Measurements from ENCODE around the gene MEG3. TPM values are rescaled to one million over a fixed set of nuclear protein-coding genes. Genes with fewer than 3 reads are reported as not detected.

Gene MEG3
- total RNA-seq, 1 donor from 2014 or later: 25.4 TPM

DNA sequence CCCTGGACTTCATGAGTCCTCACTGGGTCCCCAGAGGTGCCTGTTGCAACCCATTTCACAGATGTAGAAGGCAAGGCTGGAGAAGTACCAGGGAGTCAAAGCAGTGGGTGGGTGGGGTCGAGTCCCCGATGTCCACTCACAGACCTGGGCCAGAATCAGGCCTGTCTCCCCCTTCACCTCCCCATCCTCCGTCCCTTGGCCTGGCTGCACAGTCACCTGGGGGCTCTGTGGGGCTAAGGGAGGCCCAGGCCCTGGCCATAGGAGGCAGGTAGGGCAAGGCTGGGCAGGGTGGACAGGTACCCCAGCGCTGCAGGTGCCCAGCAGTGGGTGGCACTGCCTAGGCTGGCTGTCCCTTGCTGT lies 48.1 kb downstream of the MEG3 start:
- intact Hi-C loops (cut with DNase I): no loop called here

DNA sequence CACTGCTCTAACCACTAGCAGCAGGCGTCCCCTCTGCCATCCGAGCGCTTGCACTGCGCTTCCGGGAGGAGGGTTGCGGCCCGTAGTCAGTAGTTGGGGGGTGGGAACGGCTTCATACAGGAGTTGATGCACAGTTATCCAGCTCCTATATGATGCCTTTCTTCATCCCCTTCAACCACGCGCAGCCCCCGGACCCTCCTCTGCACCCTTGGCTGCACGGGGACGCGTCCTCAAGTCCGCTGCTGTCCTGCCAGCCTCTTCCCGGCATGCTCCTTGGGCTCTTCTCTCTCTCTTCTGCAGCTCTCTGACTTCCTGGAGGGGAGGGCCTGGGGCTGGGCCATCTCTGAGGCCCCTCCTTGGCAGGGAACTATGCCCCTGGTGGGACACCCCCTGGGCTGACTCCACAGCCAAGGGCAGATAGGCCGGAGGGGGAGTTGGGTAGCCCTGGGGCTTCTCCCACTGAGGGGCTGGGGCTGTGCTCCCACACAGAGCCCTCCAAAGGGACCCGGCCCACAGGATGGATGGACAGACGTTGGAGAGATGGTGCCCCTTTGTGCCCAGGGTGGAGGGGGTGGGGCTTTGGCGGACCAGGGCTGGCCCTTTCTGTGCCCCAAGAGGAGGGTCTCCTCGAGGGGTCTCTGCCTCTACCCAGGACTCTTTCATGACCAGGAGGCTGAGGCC lies 48.6 kb downstream of the MEG3 start:
- intact Hi-C loops (cut with DNase I): no loop called here
- no peak for DNase-seq (ENCODE audit: low spot score)

More for the DNA sequence above, 48.1 kb downstream of the MEG3 start:
- DNase-seq (ENCODE audit: low spot score): peak; percentile 17

DNA sequence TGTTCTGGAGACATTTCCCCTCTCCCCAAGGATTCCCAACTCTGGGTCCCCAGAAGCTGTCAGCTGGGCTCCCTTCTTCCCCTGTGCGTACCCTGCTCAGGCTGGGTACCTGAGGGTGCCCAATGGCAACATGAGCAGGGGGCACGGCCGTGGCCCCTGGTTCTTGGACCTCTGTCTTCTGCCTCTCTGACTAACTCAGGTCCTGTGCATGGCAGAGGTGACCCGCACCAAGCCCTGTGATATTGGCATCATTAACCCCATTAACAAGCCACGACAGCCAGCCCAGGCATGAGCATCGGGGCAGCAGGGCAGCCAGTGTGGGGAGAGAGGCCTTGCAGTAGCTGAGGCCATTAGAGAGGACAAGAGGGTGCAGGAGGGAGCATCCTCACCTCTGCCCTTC lies 49.2 kb downstream of the MEG3 start:
- DNase-seq (ENCODE audit: low spot score): no peak
- intact Hi-C loops (cut with DNase I): no loop called here

DNA sequence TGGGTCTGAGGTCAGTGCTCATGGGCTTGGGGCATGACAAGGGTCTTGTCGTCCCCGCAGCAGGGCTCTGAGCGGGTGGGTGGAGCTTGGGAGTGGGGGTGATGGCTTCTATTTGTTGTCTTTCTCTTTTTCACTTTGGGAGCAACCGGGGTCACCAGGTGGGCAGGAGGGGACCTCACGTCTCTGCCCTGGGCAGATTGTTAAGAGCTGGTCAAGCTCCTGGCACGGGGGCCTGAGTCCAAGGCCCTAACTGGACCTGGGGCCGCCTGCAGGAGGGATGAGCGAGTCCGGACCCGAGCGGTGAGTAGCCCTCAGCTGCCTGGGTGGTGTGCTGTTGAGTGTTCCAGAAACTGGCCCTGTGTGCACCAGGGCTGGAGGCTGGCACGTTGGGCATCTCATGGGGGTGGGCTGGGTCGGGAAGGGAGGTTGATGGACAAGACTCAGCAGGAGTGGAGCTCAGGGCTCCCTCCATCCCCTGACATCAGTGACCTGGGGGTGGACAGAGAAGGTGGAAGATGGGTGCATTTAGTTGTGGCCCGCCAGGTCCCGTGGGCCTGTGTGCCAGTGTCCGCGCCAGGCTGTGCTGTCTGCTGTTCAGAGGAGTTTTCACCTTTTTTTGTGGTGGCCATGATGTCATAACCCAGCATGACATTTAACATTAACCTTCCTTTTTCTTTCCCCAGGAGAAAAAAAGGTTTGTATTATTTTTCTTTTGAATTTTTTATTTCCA lies 50.1 kb downstream of the MEG3 start:
- no peak for DNase-seq (ENCODE audit: low spot score)
- intact Hi-C loops (cut with DNase I): no loop called here

DNA sequence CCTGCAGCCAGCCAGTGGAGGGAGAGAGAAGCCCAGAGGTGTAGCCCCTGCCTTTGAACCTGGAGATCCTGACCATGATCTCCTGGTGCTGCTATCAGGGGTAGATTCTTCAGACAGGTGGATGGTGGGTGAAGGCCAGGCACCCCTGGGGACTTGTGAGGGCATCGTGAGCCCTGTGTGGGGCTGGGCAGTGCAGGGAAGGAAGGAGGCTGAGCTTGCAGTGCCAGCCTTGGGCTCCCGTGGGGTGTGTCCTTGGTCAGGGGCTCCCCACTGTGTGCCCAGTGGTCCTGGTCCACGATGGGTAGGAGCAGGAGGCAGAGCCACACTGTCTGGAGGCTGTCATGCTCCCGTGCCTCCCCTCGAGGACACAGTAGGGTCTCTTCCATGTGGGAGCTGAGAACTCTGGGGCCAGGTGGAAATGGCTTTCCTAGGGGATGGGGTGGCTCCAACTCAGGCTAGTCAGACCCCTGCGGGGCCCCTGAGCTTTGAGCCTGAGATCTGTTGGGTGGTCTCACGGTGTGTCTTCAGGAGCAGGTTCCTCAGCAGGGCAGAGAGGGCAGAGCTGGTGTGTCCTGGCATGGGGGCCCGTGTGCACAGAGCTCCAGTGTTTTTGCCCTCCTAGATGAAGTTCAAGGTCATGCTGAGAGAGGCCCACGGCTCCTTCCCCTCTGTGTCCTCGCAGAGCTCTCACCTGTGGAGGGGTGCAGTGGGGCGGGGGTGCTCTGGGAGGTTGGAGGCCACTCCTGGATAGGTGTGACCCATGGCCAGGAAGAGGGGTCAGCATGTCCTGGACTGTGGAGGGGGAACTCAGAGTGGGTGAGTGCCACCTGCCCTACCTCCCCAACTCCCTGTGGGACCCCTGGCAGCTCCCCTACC lies 52.6 kb downstream of the MEG3 start:
- no peak for DNase-seq (ENCODE audit: low spot score)
- intact Hi-C loops (cut with DNase I): no loop called here

DNA sequence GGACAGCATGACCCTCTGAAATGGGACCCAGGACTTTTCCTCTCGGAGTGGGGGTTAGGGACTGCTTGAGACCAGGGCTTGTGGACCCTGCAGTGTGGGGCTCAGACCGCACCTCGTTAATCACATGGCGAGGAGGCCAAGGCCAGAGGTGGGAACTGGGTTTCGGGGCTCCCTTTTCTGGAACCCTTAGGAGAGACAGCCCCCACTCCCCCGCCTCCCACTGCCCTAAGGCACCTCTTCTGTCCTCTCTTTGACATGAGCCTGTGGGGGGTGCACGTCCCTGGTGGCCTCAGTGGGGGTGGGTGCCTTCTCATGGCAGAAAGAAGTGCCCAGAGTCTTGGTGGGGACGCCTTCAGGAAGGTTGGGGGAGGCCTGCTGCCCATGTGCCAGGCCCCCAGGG lies 53.3 kb downstream of the MEG3 start:
- intact Hi-C loops (cut with DNase I): no loop called here
- DNase-seq (ENCODE audit: low spot score): no peak

DNA sequence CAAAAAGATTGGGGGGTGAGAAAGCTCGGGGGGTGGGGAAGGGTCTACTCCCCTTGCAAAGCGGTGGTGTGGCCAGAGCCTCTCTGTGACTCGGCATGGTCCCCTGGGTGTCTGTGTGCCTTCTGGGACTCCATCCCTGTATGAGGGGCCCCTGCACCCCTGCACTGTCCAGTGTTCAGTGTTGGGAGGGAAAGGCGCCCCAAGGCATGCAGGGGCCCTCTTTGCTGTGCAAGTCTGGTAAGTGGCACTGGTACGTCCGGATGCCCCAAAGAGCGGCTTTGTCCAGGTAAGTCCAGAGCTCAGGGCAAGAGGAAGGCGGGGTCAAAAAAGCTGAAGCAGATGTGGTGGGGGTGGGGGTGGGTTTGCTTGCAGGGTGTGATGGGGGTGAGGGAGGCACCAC lies 53.9 kb downstream of the MEG3 start:
- no peak for DNase-seq (ENCODE audit: low spot score)
- intact Hi-C loops (cut with DNase I): no loop called here

DNA sequence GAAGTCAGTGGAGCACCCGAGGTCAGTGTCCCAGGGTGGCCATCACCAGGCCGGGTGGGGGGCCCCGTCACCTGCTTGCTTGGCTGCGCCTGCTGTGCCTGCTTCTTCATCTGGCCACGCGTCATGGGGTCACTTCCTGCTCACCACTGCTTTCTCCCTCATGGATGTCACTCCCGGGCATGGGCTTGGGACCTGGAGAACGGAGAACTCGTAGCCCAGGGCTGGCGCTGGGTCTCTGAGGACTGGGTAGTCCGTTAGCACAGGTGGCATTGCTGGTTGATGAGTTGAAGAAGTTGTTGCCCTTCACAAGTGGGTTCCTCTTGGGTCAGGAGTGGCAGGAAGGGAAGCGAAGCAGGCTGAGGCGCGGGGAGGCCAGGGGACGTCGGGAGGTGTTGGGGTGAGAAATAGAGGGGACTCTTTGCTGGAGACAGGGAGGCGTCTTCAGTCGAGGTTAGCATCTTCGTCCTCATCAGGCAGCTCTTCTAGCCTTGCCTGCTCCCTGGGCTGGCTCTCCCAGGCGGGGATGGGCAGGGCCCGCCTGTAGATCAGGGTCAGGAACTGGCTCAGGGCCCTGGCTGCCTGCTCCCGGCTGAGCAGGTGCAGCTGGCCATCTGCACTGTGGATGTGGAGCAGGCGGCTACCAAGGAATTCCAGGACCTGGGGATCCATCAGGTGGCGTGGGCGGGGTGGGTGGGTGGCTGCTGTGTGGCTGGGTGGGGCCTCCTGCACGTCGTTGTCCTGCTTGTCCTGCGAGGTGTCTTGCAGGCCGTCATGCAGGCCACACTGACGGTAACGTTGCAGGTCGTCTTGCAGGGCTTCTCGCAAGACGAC lies 54.6 kb downstream of the MEG3 start:
- DNase-seq (ENCODE audit: low spot score): no peak
- intact Hi-C loops (cut with DNase I): no loop called here

DNA sequence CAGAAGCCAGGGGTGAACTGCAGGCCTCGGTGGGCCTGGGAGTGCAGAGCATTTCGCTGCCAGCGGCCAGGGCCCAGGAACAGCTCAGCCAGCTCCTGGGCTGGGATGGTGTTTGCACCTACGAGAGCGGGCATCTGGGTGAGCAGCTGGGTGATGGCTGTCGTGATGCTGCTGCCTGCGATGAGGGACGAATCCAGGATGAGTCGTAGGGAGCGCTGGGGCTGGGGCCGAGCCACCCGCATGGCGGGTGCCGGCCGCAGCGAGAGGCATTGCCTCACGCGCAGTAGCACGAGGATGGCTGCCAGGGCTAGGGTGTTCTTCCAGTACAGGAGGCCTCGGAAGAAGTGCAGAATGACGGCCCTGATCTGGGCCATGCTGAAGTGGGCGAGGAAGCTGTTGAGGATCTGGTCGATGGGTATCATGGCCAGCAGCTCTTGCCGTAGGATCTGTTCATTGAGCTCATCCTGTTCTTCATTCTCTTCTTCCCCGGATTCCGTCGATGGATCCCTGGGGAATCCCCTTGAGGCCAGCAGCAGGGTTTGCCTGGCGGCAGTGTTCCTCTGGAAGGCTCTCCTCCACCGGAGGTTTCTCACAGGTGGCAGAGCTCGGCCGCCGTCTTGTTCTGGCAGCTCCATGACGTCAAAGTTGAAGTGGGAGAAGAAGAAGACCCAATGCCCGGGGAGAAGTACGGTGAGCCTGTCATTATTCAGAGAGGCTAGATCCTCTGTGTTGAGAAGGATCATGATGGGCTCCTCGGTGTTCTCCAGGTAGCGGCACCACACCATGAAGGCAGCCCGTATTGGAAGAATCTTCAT lies 55.5 kb downstream of the MEG3 start:
- intact Hi-C loops (cut with DNase I): no loop called here
- DNase-seq (ENCODE audit: low spot score): no peak

DNA sequence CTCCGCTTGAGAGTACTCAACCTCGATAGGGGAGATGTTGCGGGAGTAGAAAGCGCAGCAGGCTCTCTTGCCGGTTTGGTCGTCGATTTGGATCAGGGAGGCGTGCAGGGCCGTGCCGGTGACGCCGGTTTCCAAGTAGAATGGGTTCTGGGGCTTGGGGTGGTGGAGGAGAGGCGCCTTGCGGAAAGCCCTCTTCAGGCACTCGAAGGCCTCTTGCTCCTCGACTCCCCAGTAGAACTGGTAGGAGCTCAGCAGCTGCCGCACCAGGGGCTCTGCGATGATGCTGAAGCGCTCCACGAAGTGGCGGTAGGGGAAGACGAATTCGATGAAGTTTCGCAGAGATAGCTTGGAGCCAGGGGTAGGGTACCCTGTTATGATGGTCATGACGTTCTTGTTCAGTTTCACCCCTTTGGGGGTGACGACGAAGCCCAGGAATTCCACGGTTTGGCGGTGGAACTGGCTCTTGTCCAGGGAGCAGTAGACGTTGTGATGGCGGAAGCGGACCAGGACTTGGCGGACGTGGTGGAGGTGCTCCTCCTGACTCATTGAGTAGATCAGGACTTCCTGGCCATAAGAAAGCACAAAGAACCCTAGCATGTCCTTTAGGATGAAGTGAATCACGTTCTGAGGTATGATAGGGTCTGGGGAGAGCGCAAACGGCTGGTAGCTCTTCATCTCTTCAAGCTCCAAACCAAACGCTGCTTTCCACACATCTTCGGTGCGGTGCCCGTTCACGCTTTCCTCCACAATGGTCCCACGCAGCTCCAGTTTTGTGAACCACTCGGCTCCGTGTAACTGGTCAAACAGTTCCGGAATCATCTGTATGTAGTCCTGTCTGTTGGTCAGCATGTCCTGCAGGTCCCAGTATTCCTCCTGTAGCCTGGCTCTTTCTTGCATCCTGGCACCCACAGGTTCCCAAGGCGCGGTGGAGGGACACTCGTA lies 56.4 kb downstream of the MEG3 start:
- no peak for DNase-seq (ENCODE audit: low spot score)
- intact Hi-C loops (cut with DNase I): no loop called here

DNA sequence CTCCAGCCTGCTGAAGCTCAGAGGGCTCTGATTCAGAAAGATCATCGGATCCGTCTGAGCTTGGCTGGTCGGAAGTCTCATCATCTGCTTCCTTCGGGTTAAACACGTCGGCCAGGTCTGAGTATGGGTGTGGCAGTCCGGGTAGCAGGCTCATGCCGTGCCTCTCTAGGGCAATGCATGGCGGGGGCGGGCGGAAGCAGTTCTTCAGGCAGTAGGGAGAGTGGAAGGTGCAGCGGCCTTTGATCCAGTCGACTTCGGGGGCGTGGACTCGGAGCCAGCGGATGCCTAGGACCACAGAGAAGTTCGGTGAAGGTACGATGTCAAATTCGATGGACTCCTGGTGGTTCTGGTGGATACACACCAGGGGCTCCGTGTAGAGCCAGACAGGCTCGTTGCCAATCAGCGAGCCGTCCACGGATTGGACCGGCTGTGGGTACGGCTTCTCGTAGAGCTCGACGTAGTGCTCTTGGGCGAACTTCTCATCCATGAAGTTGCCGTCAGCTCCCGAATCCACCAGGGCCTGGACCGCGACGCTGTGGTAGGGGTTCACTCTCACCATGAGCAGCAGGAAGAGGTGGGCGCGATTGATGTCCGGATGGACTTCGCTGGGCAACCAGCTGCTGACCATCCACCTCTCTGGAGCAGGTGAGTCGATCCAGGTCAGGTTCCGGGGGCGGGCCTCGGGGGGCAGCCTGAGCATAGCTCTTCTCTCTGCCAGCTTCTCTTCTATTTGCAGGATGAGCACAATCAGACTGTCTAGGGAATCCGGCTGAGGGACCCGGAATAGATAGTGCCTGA lies 57.3 kb downstream of the MEG3 start:
- intact Hi-C loops (cut with DNase I): no loop called here
- DNase-seq (ENCODE audit: low spot score): no peak

DNA sequence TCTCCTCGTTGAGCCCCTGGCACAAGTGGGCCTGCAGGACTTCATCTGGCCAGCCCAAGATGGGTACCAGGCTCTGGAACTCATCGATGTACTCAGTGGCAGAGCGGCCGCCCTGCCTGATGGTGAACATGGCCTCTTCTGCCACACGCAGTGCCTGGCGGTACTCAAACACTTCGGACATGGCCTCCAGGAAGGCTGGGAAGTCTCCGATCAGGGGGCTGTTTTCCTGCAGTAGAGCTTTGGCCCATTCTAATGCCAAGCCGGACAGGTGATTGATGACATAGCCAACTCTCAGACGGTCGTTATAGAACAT lies 57.8 kb downstream of the MEG3 start:
- DNase-seq (ENCODE audit: low spot score): no peak

DNA sequence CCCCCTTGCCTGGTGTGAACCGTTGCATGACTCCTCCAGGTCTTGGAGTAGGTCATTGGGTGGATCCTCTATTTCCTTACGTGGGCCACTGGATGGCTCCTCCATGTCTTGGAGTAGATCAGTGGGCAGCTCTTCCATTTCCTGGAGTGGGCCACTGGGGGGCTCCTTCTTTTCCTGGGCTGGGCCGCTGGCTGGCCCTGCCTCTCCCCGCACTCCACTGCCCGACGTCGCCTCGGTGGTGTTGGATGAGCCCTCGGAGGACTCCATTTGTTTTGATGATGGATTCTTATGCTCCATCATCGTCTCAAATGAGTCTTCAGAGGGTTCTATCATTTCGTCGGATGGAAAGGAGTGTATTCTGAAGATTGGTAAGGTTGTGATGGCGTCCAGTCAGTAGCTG lies 58.5 kb downstream of the MEG3 start:
- peak; percentile 50 for DNase-seq (ENCODE audit: low spot score)
- intact Hi-C loops (cut with DNase I): no loop called here

More for the DNA sequence above, 57.8 kb downstream of the MEG3 start:
- intact Hi-C loops (cut with DNase I): no loop called here

DNA sequence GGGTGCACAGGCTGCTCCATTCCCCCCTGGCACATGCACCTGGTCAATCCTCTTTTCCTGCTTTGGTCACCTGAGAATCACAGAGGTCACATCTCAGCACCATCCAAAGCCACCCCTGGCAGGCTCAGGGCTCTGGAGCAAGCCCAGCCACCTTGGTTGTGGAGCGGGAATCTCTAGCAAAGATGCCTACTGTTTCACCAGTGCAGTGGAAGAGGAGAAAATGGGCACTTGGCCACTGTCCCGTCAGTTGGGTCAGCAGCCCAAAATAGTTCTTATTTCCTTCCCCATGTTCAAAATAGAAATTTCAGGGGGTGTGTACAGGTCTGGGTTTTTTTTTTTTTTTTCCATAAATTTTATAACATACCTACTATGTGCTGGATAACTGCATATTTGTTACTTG lies 59.3 kb downstream of the MEG3 start:
- peak; percentile 62 for DNase-seq (ENCODE audit: low spot score)
- intact Hi-C loops (cut with DNase I): no loop called here

DNA sequence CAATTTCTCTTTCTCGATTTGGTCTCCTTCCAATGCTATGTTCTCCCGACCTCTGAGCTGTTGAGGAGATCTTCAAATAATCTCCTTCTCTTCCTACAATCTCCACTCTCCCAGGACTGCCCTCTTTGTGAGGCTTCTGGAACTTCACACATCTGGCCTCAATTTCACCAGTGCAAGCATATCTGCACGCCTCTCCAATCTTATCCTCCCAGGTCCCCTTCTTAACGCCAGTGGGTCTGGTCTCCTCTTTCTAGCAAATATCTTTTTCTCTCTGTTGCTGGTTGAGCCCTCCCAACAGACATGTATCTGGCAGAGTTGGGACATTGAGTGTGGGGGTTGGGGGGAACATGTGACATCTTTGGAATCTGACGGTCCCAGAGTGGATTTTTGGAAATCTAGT lies 59.7 kb downstream of the MEG3 start:
- intact Hi-C loops (cut with DNase I): no loop called here
- DNase-seq (ENCODE audit: low spot score): peak; percentile 5

DNA sequence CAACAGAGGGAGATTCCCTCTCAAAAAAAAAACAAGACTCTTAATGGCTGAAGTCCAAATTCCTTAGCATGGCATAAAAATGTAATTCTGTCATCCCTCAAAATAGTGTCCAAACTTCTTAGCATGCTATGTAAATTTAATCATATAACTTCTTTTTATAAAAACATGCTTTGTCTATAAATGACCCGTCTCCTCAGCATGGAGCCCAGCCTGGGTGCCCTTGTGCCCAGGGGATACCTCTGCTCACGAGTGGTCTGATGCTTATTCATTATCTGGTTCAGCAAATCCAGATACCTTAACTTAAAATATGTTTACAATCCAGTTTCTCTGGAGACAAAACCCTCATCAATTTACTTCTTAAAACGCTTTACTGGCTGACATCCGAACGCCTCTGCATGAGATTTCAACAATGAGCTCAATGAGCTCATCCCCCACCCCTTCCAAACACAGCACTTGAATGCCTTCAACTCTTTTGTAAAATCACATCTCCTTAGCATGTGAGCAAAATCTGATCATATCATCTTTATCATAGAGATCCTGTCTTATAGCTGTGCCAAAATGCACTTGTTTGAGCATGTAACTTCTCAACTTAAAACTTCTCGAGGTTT lies 61.9 kb downstream of the MEG3 start:
- intact Hi-C loops (cut with DNase I): no loop called here
- no peak for DNase-seq (ENCODE audit: low spot score)

DNA sequence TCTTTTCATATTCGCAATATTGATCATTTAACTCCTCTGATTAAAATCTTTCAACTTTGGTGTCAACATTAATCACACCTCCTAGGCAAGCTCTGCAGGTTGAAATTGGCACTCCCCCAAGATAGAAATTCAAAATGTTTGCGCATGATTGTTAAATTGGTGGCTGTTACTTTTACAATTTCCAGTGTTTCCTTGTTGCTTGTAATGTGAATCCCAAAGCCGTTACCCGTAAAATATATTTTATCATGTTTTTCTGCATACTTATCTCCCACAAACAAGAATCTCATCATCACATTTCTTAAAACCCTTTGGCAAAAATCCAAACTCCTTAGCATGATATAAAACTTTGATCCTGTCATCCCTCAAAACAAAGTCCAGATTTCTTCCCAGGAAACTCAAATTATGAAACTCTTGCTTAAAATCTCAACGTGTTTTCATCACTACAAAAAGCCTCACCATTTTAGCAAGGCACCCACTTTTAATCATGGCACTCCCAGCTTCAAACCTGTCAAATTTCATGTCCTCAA lies 62.9 kb downstream of the MEG3 start:
- no peak for DNase-seq (ENCODE audit: low spot score)
- intact Hi-C loops (cut with DNase I): no loop called here

All from cardiac septum (tissue), 1 donor.